Activated CD4-positive, alpha-beta T cell treated with anti-CD3 and anti-CD28 coated beads, Interleukin-10, Interleukin-2, amounts not matched to agents 100 ng/mL and 50 ng/mL, durations not matched to agents 16 hours and 8 hours (primary cell): Measurements from ENCODE around the gene WDR90.

Experiments
- DNase-seq: peaks from one replicate; pipeline ENCODE4 v3.0.0-alpha.2; 2020

Gene WDR90

DNA sequence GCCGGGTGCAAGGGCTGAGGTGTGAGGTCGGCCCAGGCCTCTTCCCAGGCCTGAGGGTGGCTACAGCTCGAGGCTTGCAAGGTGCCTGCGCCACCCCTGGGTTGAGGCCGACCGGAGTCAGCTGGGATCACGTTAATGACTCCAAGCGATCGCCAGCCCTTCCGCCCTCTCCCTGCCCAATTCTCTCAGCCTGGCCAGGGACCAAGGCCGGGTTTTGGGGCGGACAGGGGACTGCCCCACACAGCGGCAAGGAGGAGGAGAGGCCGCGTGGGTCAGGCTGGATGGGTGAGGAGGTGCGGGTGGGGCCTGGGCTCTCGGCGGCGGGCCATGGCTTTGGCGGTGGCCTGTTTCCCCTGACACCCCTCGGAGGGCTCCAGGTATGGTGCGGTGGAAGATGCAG lies 44.2 kb downstream of the WDR90 start:
- DNase-seq = no peak

DNA sequence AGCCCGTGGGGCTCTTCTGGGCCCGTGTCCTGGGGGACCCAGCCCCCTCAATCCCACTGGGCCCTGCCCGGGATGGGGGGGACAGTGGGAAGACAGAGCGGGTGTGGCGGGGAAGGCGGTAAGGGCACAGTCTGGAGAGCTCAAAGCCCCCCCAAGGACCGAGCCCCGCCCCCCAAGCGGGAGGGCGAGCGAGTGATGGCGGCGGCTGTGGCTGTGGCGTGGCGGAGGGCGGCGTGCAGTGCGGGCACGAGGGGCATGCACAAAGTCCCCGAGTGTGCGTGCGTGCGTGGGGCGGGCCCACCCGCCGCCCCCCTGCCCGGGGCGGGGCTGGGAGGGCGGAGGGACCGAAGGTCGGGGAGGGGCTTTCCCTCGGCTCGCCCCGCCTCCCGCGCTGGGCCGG lies 44.6 kb downstream of the WDR90 start:
- no peak for DNase-seq

DNA sequence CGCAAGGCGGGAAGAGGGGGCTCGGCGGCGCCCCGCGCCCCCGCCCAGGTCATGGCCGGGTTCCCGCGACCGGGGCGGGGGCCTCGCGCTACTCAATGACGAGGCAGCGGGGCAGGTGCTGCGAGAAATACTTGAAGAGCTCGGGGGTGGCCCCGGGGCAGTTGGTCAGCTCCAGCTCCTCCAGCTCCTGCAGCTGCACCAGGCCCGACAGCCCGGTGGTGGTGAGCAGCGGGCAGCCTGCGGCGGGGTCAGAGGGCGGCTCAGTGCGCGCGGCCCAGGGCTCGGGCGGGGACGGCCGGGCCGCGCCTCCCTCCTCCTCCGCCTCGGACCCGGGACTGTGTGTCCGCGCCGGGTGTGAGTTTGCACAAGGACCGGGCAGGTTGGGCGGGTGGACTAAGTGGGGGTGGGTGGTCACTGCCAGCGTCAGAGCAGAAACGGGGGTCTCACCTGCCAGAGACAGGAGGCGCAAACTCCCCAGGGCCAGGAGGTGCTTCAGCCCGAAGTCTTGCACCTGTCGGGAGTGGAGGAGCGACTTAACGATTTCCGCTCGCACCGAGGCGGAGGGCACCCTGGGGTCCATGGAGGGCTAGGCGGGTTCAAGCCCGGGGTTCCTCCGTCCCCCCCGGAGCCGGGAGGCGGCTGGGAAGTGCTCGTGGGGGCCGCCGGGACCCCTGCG lies 45.2 kb downstream of the WDR90 start:
- DNase-seq = no peak

DNA sequence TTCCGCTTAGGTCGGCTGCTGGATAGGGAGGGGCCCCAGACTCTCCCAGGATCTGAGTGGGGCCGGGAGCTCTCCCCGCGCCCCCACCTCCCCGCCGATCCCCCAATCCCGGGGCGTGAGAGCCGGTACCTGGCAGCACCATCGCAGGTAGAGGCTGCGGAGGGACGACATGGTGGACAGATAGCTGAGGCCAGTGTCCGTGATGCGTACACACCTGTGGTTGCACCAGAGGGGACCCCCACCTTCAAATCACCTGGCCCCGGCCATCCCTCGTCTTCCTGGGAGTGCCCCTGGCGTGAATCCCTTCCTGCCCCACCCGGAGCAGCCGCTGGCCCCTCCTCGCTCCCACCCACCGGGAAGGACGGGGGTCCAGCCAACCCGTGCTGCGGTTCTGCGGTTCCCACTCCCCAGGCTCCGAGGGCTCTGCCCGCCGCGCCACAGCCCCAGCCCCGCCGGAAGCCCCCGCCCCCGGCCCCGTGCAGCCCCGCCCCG lies 45.7 kb downstream of the WDR90 start:
- no peak for DNase-seq

DNA sequence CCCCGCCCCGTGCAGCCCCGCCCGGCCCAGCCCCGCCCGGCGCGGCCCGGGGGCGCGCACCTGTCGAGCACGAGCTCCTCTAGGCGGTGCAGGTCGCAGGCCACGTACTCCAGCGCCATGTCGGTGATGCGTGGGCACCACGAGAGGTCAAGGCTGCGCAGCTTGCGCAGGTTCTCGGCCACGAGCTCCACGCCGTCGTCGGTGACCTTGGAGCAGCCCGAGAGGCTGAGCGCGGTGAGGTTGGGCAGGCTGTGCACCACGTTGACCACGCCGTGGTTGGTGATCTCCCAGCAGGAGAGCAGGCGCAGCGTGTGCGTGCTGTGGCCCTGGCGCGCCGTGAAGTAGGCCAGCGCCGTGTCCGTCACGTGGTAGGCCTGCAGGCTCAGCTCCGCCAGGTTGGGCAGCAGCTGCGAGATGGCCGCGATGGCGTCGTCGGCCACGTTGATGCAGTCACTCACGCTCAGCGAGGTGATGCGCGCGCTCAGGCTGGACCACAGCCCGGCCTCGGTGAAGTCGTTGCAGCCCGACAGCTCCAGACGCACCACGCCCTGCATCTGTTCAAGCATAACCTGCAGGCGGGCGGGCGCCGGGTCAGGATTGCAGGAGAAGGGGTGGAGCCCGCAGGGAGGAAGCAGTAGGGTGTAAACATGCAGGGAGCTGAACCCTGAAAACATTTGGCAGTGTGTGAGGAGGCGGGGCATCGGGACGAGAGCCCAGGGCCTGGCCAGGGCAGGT lies 46.4 kb downstream of the WDR90 start:
- peak; percentile 76 for DNase-seq

DNA sequence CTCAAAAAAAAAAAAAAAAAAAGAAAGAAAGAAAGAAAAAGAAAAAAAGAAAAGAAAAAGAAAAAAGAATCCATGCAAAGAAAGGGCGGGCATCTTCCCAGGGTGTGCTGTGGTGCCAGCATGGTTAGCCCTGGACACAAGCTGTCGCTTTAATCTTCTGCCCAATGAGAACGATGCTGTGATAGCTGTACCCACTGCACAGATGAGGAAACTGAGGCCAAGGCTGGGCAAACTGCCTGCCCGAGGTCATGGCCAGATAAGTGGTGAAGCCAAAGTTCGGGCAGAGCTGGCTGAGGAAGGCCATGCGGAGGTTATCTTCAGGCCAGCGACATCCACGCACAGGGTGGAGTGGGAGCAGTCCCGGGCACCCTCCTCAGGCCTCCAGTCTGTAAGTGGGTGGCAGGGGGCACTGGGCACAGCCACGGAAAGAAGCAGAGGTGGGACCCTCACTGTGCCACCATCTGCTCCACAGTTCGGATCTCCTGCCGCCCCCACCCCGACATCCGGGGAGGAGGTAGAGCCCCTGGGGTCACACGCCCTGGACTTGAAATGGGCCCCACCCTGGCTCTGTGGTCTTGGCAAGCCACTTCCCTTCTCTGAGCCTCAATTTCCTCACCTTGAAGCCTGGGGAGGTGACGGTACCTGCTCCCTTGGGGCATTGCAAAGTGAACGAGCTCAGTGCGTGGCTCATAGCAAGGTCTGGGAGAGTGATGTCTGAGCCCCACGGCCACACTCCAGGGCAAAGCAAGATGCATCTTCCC lies 49.9 kb downstream of the WDR90 start:
- DNase-seq = no peak

DNA sequence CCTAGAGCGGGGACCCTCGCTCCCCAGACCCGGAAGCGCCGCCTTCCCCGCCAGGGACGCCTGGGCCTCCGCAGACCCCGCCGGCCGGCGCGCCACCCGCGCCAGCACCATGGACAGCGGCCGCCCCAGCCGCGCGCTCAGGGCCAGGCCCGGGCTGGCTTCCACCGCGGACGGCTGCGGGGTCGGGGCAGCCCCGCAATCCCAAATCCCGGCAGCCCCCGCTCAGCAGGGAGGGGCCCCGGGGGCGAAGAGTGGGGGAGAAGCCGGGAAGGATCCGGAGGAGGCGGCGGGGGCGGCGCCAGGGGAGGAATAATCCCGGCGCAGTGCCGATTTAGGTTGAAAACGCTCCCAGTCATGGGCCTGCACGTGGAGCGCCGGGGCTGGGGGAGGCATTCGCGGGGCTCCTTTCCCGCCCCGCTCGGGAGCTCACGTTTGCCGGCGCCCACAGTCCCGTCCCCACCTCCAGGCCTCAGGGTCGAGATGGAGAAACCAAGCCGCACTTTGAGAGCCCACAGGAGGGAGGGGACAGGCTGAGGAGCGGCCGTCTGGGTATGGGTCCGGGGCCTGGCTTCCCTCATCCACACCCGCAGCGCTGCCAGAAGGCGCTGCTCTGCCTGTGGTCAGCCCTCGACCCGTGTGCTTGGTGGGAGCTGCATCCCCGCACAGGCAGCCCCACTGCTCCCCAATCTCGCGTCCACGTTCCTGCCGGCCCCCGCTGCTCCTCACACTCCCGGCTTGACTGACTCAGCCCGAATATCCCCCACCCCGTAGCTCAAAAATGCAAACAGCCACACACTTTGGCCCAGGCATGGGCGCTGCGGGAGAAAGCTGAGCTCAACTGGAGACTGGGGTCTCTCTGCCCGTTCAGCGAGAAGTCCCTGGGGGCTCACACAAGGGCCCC lies 51.8 kb downstream of the WDR90 start:
- DNase-seq = no peak

DNA sequence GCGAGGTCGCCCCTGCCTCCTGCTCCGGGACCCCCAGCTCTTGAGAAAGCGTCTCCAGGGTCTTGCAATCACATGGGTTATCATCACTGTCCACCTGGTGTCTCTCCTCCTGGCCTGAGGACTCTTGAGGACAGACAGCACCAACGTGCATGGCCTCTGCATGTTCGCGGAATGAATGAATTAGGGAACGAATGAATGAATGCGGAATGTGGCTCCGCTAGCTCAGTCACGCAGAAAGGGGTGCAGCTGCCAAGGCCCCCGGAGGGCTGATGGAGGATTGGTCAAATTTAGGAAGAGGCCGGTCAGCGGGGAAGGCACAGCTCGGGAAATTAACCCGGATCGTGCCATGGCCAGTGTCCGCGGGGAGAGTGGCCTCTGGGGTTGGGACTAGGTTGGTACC lies 53.2 kb downstream of the WDR90 start:
- DNase-seq = no peak

DNA sequence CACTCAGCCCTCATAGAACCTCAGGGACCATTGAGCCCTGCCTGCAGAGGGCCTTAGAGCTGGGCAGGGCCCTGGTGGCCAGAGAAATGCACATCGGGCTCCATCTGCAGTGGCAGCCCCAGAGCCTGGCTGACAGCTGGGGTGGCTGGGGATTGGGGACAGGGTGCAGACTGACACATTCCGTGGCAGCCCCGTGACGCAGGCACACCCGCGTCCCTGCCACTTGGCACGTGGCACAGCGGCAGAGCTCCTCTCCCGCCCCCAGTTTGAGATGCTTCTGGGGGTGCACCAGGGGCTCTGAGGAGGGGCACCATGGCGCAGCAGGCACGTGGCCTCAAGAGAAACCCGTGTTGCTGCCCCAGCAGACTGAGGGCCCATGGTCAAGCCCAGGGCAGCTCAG lies 54.2 kb downstream of the WDR90 start:
- DNase-seq = no peak

DNA sequence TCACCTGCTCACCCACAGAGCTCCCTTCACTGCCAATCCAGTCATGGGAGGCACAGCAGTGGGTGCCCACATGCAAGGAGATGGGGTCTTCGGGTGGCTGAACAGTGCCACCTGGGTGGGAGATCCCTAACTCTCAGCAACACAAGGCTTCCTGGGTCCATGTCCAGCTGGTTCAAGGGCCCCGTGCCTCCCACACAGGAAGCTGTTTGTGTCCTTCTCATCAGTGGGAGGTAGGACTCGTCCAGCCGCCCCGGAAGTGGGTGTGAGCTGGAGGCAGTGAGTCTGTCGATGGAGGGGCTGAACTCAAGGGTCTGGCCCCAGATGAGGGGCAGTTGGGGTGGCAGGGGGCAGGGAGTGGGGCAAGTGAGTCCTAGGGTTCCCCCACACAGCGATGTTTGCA lies 54.9 kb downstream of the WDR90 start:
- no peak for DNase-seq

DNA sequence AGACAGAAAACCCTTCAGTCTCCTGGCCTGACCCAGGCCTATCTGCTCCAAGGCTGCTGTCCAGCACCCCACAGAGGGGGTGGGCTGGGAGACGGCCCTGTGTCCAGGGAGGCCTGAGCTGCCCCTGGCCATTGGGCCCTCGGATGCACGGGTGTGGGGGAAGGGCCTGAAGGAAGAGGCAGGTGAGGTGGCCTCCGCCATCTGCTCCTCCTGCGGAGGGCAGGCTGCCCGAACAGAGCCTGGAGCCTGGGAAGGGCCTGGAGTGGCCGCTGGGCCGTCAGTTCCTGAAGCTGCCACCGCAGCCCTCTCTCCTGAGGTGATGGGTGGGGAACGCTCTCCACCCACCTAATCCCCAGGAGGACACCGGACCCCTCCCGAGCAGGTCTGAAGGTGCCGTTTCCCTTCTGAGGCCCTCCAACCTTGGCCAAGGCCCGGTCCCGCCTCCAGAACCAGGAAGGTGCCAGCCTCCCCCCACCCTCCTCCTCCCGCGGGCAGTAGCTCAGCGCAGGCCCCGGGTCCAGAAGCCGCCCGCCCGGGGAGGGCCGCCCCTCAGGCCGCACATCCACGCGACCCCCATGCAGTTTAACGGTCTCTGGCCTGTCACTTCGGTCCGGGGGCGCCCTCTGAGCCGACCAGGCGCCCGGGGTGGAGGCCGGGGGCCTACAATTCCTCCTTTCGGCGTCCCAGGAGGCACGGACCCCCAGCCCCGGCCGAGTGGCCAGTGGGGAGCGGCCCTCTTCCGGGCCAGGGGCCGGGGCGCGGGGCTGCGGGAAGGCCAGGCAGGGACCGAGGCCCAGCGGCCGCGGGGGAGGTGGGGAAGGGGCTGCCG lies 55.6 kb downstream of the WDR90 start:
- DNase-seq = no peak

DNA sequence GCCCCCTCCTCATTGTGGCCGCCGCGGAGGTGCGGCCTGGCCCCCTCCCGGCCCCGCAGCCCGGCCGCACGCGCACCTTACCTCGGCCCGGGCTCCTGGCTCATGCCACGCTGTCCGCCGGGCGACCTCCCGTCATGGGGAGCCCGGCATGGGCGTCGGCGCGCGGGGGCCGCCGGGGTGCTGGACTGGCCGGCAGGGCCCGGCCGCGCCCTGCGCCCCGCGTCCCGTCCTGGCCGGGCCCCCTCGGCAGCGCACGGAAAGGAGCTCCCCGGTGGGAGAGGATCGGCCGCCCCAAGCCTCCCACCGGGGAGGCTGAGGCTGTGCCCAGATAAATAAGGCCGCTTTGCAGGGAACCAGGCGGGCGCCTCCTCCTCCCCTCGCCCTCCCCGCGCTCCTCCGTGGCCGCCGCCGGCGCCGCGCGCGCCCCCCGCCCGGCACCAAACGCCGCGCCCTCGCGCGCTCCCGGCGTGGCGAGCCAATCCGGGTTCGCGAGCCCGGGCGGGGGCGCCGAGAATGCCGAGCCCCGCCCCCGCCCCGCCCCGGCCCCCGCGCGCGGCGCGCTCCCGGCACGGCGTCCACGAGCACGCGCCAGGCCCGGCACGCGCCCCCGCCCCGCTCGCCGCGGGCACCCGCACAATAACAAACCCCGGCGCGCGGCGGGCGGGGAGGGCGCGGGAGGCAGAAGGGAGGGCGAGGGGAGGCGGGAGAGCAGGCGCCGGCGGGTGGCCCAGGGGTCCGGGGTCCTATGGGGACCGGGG lies 56.4 kb downstream of the WDR90 start, which contains the start of gene FBXL16:
FBXL16 (minus strand) TSS at position 371 of the 758 bp plus-strand sequence. CDS start 8,396 bp downstream, outside the sequence.
- DNase-seq = no peak

DNA sequence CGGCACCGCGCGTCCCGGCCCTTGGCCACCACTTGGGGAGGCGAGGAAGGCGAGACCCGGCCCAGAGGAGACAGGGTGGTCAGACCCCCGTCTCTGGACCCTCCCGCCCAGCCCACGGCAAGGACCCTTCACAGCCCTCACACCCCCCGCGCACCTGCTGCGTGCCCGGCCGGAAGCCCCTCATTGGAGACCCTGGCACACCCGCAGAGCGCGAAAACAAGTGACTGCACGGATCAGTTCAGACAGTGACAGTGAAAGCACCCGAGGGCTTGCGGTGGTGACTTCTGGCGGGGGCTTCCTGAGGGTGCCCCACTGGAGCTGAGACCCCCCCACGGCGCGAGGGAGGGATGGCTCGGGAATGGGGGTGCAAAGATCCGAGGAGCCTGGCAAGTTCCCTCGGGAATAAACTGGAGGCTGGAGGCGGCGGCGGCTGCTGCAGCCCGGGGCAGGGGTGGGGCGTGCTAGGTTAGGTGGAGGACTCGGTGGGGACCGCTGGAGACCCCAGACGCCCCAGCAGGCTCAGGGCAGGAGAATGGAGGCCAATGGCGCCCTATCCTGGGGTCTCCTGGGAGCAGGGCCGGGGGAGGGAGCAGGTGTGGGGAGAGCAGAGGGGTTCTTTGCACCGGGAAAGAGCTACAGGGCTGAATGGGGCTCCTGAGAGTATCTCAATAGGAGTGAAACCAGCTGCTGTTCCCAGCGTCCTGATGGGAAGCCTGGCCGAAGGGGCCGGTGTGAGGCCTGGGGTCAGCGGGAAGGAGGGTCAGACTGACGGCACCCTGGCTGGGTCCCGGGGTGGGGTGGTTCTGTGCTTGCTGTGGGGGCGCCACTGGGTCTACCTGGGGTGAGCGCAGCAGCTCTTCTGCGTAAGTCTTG lies 57.3 kb downstream of the WDR90 start:
- no peak for DNase-seq

DNA sequence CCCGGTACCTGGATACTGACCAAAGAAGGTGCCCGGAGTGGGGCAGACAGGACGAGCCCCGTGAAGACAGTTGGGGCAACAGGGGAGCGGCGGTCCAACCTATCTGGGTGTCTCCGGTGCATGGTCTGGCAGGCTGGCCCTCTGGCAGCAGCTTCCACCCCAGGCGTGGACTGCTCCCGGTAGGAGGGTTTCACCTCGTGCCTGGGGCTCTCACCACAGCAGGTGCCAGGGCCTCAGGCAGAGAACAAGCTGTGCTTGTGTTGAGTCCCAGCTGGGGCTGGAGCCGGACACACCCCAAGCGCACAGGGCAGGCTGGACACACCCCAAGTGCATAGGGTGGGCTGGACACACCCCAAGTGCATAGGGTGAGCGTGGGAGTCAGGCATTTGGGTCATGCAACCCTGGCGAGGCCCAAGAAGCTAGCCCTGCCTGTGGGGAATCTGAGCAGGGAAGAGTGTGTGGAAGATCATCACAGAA lies 57.9 kb downstream of the WDR90 start:
- DNase-seq = no peak

DNA sequence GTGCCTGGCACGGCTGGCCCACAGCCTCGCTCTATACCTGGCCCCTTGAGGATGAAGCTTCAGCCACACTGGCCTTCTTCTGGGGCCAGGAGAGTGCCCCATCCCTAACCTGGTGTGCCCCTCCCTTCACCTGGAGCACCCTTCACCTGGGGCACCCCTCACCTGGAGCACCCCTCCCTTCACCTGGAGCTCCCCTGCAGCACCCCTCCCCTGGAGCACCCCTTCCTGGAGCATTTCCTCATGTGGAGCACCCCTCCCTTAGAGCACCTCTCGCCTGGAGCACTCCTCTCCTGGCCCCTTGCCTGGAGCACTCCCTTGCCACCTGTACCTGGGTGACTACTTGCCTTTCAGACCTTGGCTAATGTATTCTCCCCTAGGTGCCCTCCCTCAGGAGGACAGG lies 58.9 kb downstream of the WDR90 start:
- DNase-seq = no peak

DNA sequence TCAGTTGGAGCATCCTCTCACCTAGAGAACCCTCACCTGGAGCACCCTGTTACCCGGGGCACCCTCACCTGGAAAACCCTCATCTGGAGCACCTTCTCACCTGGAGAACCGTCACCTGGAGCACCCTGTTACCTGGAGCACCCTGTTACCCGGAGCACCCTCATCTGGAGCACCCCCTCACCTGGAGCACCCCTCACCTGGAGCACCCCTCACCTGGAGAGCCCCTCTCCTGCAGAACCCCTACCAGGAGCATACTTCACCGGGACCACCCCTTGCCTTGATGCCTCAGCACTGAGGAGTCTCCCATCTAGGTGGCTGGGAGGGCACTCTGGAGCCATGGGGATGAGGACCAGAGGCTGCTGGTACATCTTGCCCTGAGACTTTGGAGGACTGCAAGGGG lies 59.8 kb downstream of the WDR90 start:
- DNase-seq = no peak

DNA sequence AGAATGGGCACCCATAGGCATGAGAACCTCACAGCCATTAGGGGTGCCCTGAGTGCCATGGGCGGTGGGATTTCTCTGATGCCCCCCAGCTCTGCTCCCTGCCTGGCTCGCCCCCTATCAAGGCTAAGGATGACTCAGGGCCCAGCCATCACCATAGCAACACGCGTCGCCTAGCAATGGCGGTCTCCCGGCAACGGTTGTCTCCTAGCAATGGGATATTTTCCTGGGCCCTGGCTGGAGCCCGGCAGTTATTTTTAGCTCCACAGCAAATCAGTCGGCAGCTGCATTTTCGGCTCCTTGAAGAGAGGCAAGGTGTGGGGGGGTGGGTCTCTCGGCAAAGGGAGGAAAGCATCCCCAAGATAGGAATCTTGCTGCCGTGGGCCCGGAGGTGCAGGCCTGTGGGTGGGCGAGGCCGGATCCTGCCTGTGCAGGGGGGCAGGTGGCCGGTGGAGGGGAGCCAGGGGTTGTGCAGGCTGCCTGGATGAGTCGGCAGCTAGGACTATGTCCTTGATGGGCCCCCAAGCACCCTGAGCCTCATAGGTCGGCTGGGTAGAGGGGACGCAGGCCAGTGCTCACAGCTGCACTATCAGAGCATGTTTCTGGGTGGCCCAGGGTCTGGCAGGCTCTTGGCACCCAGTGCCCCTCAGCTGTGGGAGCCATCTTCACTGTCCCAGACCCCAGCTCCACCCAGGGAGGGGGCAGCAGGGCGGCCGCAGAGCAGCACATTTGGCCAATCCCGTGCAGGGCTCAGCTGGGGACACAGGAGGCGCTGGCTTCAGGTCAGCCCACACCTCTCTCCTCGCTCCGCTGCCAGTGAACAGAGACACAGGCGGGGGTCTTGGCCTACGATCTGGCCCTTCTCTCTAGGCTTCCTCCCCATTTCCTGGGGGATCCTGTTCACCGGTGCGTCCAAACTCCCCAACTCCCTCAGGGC lies 60.7 kb downstream of the WDR90 start:
- no peak for DNase-seq

DNA sequence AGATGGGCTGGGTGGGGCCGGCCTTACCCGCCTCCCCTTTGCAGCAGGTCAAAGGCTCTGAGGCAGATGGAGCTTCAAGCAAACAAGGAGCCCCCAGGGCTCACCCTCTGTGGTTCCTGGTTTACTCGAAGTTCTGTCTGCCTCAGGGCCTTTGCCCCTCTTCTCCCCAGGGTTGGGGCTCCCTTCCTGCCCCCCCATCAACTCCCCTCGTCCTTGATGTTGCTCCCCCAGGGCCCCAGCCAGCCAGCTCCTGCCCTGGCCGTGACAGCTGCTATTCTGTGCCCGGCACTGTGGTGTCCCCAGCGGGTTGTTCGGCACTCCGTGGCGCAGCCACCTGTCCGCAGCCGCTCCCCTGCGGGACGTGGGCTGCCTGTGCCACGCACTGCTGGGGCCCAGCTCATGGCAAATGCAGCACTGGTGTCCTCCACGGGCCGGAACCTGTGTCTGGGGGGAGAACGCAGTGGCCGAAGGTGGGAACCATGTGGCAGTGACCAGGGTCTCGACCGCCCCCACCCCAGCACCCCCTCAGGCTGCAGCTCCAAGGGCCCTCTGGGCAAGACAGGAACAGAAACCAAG lies 61.4 kb downstream of the WDR90 start:
- no peak for DNase-seq
